GM18858 (cell line): ENCODE results near the gene ITSN1.
A peak's percentile ranks its signal among the peaks of the same experiment; 100 is the strongest.

ENCODE experiments used
- ATAC-seq: cut with Tn5 transposase; IDR thresholded peaks from one replicate; pipeline ENCODE4 v1.9.1; 2021; ENCODE audit not compliant: unreplicated experiment

The ITSN1 gene

DNA sequence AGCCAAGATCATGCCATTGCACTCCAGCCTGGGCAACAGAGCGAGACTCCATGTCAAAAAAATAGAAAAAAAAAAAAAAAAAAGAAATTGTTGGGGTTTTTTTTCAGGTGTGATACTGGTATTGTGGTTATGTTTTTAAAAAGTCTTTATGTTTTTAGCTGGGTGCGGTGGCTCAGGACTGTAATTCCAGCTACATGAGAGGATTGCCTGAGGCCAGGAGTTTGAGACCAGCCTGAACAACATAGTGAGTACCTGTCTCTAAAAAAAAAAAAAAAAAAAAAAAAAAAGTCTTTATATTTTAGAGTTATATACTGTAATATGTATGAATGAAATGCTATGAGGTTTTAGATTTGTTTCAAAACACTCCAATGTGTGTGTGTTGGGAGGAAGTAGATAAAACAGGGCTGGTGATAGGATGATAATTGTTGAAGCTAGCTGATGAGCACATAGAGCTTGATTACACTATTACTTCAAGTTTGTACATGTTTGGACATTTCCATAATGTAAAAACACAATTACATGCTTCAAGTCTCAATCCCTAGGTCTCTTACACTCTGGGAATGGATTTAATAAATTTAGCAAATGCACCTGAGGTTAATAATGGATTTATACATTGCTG is 303.5 kb downstream of the ITSN1 start:
- ATAC-seq = no peak

GRCh38 chr21:33947451-33948095 is 305.3 kb downstream of the ITSN1 start:
- ATAC-seq = peak; percentile 43

- ATAC-seq = peak; percentile 29
Measured at GRCh38 chr21:33948096-33948950, 306.0 kb downstream of the ITSN1 start.

GRCh38 chr21:33948951-33949444 is 306.7 kb downstream of the ITSN1 start:
- ATAC-seq = no peak
